DOHH2 (cell line): ENCODE measurements around the gene KLF18.

ENCODE experiments used
- H3F3A ChIP-seq: fragments of 200-600 bp; sonication (generic), shearing (Covaris generic); 2 replicates; pipeline ENCODE4 v1.6.0; 2016; ENCODE audit warnings: antibody characterized with exemption, mild to moderate bottlenecking; ENCODE audit not compliant: control insufficient read depth, insufficient read depth
- H3K27ac ChIP-seq: fragments of 200-600 bp; sonication (generic); 2 replicates; pipeline ENCODE4 v1.5.1; 2014; ENCODE audit warnings: low read depth, mild to moderate bottlenecking, low read length, moderate library complexity
- H3K27me3 ChIP-seq: fragments of 200-600 bp; sonication (generic); 2 replicates; pipeline ENCODE4 v1.6.1; 2014; ENCODE audit warnings: mild to moderate bottlenecking, low read length, mixed read lengths; ENCODE audit not compliant: control insufficient read depth
- H3K36me3 ChIP-seq: fragments of 200-600 bp; sonication (generic); 2 replicates; pipeline ENCODE4 v1.6.1; 2014; ENCODE audit warnings: mild to moderate bottlenecking, low read length, moderate library complexity, mixed read lengths; ENCODE audit not compliant: control insufficient read depth
- H3K4me1 ChIP-seq: fragments of 200-600 bp; sonication (generic); 2 replicates; pipeline ENCODE4 v1.6.1; 2014; ENCODE audit warnings: mild to moderate bottlenecking, low read length, mixed read lengths; ENCODE audit not compliant: control insufficient read depth
- H3K4me2 ChIP-seq: fragments of 200-600 bp; sonication (generic); 2 replicates; pipeline ENCODE4 v1.6.0; 2014; ENCODE audit warnings: mild to moderate bottlenecking, low read length, moderate library complexity
- H3K4me3 ChIP-seq: fragments of 200-600 bp; sonication (generic); 2 replicates; pipeline ENCODE4 v1.5.1; 2014; ENCODE audit warnings: mild to moderate bottlenecking, low read length, mixed read lengths
- H3K79me2 ChIP-seq: fragments of 200-600 bp; sonication (generic); 2 replicates; pipeline ENCODE4 v1.6.1; 2014; ENCODE audit warnings: mild to moderate bottlenecking, low read length, mixed read lengths; ENCODE audit not compliant: control insufficient read depth
- H3K9me2 ChIP-seq: fragments of 200-600 bp; sonication (generic); replicated peaks from 2 replicates; pipeline ENCODE4 v1.6.1; 2014; ENCODE audit warnings: mild to moderate bottlenecking, low read length, mixed read lengths; ENCODE audit not compliant: control insufficient read depth
- H3K9me3 ChIP-seq: fragments of 200-600 bp; sonication (generic); 2 replicates; pipeline ENCODE4 v1.6.1; 2014; ENCODE audit warnings: antibody characterized with exemption, low read length, mixed read lengths; ENCODE audit not compliant: control insufficient read depth, insufficient read depth
- H4K20me1 ChIP-seq: fragments of 200-600 bp; sonication (generic); 2 replicates; pipeline ENCODE4 v1.6.0; 2014; ENCODE audit warnings: low read depth, mild to moderate bottlenecking, antibody characterized with exemption, low read length, moderate library complexity; ENCODE audit not compliant: control insufficient read depth, insufficient read depth
- CTCF ChIP-seq: fragments of 200-600 bp; sonication (generic); IDR thresholded peaks from one replicate; pipeline ENCODE4 v1.5.1; 2014; ENCODE audit warnings: antibody characterized with exemption, mild to moderate bottlenecking, low read depth, low read length; ENCODE audit not compliant: poor library complexity, severe bottlenecking
- EZH2phosphoT487 ChIP-seq: fragments of 200-600 bp; sonication (generic); IDR thresholded peaks from 2 replicates; pipeline ENCODE4 v1.6.1; 2017; ENCODE audit warnings: borderline replicate concordance, mild to moderate bottlenecking, antibody characterized with exemption, low read length, moderate library complexity, mixed read lengths

Gene KLF18

GRCh38 chr1:44110916-44111315, 30.5 kb downstream of the KLF18 start:
- no peaks in the 10 kb centered on the region for H3K9me2 ChIP-seq
- no peaks in the 10 kb centered on the region for H3K36me3 ChIP-seq
- H3K4me2 ChIP-seq, result no peak overlapping the region
- no peaks in the 10 kb centered on the region for H3K4me1 ChIP-seq
- H3K9me3 ChIP-seq, result no peaks in the 10 kb centered on the region
- no peak overlapping the region for H3K27ac ChIP-seq
- no peaks in the 10 kb centered on the region for H4K20me1 ChIP-seq
- H3F3A ChIP-seq, result no peaks in the 10 kb centered on the region
- H3K4me3 ChIP-seq, result no peak overlapping the region
- H3K27me3 ChIP-seq, result peaks cover 12% of the 10 kb centered on the region
- TF ChIP-seq EZH2phosphoT487 (no peak), CTCF (no peak)
- no peaks in the 10 kb centered on the region for H3K79me2 ChIP-seq

GRCh38 chr1:44108971-44109370, 32.5 kb downstream of the KLF18 start:
- Histone ChIP-seq H3K9me3 (no peaks in the 10 kb centered on the region), H3K79me2 (no peaks in the 10 kb centered on the region), H3K36me3 (no peaks in the 10 kb centered on the region), H3K27ac (no peak overlapping the region), H3K4me3 (no peak overlapping the region), H3K4me2 (no peak overlapping the region), H3K4me1 (no peaks in the 10 kb centered on the region), H4K20me1 (no peaks in the 10 kb centered on the region), H3K27me3 (peaks cover 8% of the 10 kb centered on the region), H3K9me2 (no peaks in the 10 kb centered on the region), H3F3A (no peaks in the 10 kb centered on the region)
- TF ChIP-seq CTCF (no peak), EZH2phosphoT487 (no peak)

- H3K27ac ChIP-seq, result no peak overlapping the region
- peaks cover 3% of the 10 kb centered on the region; the same call in 1 of the 2 replicates for H3K27me3 ChIP-seq
- H3K9me2 ChIP-seq, result no peaks in the 10 kb centered on the region
- H3K4me2 ChIP-seq, result no peak overlapping the region
- no peaks in the 10 kb centered on the region for H4K20me1 ChIP-seq
- no peaks in the 10 kb centered on the region for H3K4me1 ChIP-seq
- no peak overlapping the region for H3K4me3 ChIP-seq
- no peaks in the 10 kb centered on the region for H3K79me2 ChIP-seq
- TF ChIP-seq CTCF (no peak), EZH2phosphoT487 (no peak)
- no peaks in the 10 kb centered on the region for H3K9me3 ChIP-seq
- H3K36me3 ChIP-seq, result no peaks in the 10 kb centered on the region
- H3F3A ChIP-seq, result no peaks in the 10 kb centered on the region
Measured at GRCh38 chr1:44108241-44108640, 33.2 kb downstream of the KLF18 start.

- Histone ChIP-seq H3K4me2 (no peak overlapping the region), H3K27ac (no peak overlapping the region), H3K4me1 (no peaks in the 10 kb centered on the region)
Measured at GRCh38 chr1:44105810-44106209, 35.6 kb downstream of the KLF18 start.

More at GRCh38 chr1:44105810-44106209, 35.6 kb downstream of the KLF18 start:
- H3K9me3 ChIP-seq, result no peaks in the 10 kb centered on the region
- TF ChIP-seq EZH2phosphoT487 (no peak), CTCF (no peak)
- no peaks in the 10 kb centered on the region for H3K9me2 ChIP-seq
- H3F3A ChIP-seq, result no peaks in the 10 kb centered on the region
- H3K79me2 ChIP-seq, result no peaks in the 10 kb centered on the region
- H4K20me1 ChIP-seq, result no peaks in the 10 kb centered on the region
- no peaks in the 10 kb centered on the region for H3K36me3 ChIP-seq
- peaks cover 2% of the 10 kb centered on the region; the same call in 1 of the 2 replicates for H3K27me3 ChIP-seq
- H3K4me3 ChIP-seq, result no peak overlapping the region
